Fibroblast of pulmonary artery (primary cell): ENCODE measurements around the gene CNKSR1.
A peak's percentile ranks its signal among the peaks of the same experiment; 100 is the strongest.

Experiments used
- DNase-seq: peaks from one replicate; pipeline ENCODE4 v3.0.0-alpha.2; 2010; ENCODE audit warnings: low read depth
- H3K4me3 ChIP-seq: replicated peaks from 2 replicates; pipeline ENCODE4 v1.5.1; 2011; ENCODE audit warnings: low read depth, mild to moderate bottlenecking, control low read depth, low read length, moderate library complexity
- TF ChIP-seq, protein P1 (sequence below): IDR thresholded peaks from 2 replicates; pipeline ENCODE4 v1.5.1; 2011; ENCODE audit warnings: mild to moderate bottlenecking, control low read depth, low read length, inconsistent platforms; ENCODE audit errors: missing control alignments

CNKSR1 gene

DNA sequence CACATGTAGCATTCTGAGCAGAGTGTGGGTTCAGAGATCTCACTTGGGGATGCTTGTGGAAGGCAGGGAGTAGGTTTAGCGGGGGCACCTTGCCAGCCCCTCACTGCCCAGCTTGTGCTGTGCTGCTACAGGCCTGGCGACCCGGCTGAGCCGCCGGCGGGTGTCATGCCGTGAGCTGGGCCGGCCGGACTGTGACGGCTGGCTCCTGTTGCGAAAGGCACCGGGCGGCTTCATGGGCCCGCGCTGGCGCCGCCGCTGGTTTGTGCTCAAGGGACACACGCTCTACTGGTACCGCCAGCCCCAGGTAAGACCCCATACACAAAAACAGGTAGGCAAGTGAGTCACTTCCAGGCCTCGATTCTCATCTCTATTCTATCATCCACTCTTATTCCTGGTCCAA, 7.6 kb downstream of the CNKSR1 start:
- DNase-seq = no peak
- TF ChIP-seq, protein P1, sequence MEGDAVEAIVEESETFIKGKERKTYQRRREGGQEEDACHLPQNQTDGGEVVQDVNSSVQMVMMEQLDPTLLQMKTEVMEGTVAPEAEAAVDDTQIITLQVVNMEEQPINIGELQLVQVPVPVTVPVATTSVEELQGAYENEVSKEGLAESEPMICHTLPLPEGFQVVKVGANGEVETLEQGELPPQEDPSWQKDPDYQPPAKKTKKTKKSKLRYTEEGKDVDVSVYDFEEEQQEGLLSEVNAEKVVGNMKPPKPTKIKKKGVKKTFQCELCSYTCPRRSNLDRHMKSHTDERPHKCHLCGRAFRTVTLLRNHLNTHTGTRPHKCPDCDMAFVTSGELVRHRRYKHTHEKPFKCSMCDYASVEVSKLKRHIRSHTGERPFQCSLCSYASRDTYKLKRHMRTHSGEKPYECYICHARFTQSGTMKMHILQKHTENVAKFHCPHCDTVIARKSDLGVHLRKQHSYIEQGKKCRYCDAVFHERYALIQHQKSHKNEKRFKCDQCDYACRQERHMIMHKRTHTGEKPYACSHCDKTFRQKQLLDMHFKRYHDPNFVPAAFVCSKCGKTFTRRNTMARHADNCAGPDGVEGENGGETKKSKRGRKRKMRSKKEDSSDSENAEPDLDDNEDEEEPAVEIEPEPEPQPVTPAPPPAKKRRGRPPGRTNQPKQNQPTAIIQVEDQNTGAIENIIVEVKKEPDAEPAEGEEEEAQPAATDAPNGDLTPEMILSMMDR = no peak
- no peak overlapping the region for H3K4me3 ChIP-seq

DNA sequence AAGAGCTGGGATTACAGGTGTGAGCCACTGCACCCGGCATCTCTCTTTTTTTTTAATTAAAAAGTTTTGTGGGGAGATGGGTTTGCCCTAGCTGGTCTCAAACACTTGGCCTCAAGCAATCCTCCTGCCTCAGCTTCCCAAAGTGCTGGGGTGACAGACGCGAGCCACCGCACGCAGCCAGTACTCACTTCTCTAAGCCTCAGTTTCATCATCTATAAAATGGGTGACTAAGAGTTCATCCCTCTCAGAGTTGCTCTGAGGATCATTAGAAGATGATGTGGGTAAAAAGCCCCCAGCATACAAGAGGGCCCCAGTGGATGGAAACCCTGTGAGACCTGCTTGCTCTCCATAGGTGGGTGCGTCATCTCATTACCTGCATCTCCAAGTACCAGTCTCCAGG, 10.6 kb downstream of the CNKSR1 start:
- H3K4me3 ChIP-seq = no peak overlapping the region
- TF ChIP-seq, protein P1 = no peak
- DNase-seq = no peak

DNA sequence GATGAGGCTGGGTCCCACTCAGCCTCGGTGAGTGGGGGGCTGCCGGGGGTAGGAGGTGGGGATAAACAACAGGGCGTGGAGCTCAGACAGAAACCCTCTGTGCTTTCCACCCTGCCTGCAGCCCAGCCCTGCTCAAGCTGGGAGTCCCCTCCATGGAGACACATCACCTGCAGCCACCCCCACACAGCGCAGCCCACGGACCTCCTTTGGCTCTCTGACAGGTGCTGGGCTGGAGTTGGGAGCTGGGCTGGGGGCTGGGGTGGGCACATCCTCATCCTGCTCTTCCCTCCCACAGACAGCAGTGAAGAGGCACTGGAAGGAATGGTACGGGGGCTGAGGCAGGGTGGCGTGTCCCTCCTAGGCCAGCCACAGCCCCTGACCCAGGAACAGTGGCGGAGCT, 11.2 kb downstream of the CNKSR1 start:
- no peak overlapping the region for H3K4me3 ChIP-seq
- TF ChIP-seq, protein P1 = no peak
- no peak for DNase-seq

DNA sequence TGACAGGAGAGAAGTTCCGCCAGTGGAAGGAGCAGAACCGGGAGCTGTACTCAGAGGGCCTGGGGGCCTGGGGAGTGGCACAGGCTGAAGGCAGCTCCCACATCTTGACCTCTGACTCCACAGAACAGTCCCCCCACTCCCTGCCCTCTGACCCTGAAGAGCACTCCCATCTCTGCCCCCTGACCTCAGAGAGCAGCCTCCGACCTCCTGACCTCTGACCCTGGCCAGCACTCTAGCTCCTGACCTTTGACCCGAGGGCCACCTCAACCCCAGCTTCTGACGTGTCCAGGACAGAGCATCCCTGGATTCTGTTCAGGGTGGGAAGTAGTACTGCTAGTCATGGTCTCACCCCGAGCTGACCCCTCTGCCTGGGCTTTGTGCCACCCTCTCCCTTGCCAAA, 12.0 kb downstream of the CNKSR1 start:
- TF ChIP-seq, protein P1 = no peak
- H3K4me3 ChIP-seq = no peak overlapping the region
- DNase-seq = no peak

DNA sequence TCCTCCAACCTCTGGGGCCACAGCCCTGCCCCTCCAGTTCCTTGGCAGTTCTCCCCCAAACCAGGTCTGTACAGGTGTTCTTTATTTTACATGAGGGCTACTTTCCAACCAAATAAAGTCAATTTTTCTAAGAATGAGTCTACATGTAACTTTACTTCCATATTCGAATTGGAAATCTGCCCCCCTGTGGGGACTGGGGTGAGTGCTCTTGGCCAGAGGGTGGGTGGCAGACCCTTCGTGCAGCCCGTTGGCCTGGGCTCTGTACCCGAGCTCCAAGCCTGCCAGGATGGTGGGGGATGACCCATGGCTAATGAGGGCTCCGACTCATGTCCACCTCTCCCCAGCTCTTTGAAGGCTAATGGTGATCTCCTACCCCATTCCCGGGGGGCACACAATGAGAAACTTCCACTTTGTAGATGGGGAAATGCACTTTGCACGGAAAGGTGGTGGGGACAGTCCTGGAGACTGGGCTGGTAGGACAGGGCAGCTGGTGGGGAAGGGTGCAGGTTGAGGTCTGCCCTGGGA, 12.5 kb downstream of the CNKSR1 start:
- TF ChIP-seq, protein P1 = no peak
- DNase-seq = no peak
- H3K4me3 ChIP-seq = no peak overlapping the region

DNA sequence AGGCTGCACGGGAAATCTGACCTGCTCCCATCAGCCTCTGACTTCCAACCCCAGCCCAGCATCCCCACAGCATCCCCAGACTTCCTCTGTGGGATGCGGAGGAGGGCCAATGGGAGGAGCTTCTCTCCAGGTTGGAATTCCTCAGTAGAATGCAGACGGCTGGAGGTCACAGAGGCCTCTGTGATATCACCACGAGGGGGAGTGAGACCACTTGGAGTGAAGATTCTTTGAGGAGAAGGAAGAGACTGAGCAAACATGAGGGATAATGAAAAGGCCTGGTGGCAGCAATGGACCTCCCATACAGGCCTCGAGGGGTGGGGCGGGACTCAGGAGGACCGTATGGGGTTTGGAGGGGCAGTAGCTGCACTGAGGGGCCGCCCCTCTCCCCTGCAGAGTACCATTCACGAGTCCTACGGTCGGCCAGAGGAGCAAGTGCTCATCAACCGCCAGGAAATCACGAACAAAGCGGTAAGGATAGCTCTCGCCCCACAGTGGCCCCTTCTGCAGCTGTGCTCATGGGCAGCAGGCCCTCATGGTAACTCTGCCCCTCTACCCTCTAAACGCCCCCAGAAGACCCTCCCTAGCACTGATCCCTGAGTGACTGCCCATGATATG, 13.2 kb downstream of the CNKSR1 start, which contains the start of gene CATSPER4:
Gene CATSPER4 (plus strand): TSS at position 230 of the 615 bp plus-strand sequence. CDS start 26 bp downstream, at position 256.
- peak; percentile 33 for DNase-seq
- TF ChIP-seq, protein P1 = peak; percentile 6
- H3K4me3 ChIP-seq = no peak within 1 kb of the TSS

DNA sequence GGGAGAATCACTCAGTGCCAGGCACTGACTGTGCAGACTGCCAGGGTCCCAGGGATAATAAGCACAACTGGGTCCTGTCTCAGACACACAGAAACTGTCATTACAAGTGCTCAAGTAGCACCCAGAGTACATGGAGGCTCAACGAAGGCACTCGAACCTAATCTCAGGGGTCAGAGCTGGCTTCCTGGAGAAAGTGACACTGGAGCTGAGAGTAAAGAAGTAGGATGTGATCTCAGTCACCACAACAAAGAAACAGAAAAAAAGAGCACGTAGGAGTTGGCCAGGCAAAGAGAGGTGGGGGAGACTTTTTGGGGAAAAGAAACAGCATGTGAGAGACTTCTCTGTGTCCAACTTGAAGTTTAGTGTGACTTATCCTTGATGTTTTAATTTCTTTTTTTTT, 14.4 kb downstream of the CNKSR1 start:
- TF ChIP-seq, protein P1 = no peak
- DNase-seq = no peak
- H3K4me3 ChIP-seq = no peak overlapping the region
